Epithelial cell of esophagus (primary cell): ENCODE measurements around the gene FBLN1.

ENCODE experiments used
- DNase-seq: peaks from one replicate; pipeline ENCODE4 v3.0.0; 2010; ENCODE audit warnings: low read depth
- H3K4me3 ChIP-seq: 2 replicates; pipeline ENCODE4 v1.5.1; 2011; ENCODE audit warnings: mild to moderate bottlenecking, low read length, control low read depth
- CTCF ChIP-seq: IDR thresholded peaks from 2 replicates; pipeline ENCODE4 v1.5.1; 2011; ENCODE audit warnings: low read depth, mild to moderate bottlenecking, low read length, control low read depth, inconsistent platforms; ENCODE audit not compliant: insufficient read depth; ENCODE audit errors: missing control alignments

The FBLN1 gene

DNA sequence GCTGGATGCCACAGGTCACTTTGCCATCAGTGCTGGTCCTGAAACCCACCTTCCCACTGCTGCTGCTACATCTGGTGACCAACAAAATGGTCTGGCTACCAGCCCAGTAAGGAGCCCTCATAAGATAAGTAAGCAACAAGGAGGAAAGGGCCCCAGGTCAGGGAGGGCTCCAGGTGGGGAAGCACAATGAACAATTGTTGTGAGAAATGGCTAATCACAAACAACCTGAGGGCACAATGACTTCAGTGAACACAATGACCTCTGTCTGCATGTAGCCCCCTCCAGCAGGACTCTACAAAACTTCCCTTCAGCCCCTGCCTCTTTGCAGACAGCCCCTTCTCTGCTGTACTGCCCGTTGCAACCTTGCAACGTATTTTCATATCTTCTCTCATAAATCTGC lies 19.4 kb upstream of the FBLN1 start:
- no peak for TF ChIP-seq CTCF
- no peak for DNase-seq
- H3K4me3 ChIP-seq = no peak overlapping the region

- H3K4me3 ChIP-seq = no peak overlapping the region
- no peak for TF ChIP-seq CTCF
- DNase-seq = no peak
Observed at GRCh38 chr22:45483918-45484499, 18.7 kb upstream of the FBLN1 start.

- no peak for DNase-seq
- no peak for TF ChIP-seq CTCF
- no peak overlapping the region for H3K4me3 ChIP-seq
Observed at GRCh38 chr22:45484742-45485141, 17.9 kb upstream of the FBLN1 start.

DNA sequence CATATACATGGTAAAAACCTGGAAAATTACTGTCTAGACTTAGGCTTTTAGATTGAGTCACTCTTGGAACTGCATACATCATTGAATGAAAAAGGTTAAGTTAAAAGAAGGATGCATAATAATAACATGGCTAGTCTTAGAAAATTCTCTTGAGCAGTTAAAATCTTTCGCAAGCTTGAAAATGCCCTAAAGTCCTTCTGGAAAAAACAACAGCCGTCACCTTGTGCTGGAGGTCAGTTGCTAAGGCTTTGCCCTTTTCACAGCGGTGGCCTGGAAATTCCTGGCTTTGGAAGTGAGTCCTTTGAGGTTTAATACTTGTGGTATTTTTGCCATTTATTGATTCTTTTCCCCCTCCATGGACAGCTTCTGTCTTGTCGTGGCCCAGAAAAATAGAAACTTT lies 17.4 kb upstream of the FBLN1 start:
- DNase-seq = no peak
- no peak for TF ChIP-seq CTCF
- H3K4me3 ChIP-seq = no peak overlapping the region

DNA sequence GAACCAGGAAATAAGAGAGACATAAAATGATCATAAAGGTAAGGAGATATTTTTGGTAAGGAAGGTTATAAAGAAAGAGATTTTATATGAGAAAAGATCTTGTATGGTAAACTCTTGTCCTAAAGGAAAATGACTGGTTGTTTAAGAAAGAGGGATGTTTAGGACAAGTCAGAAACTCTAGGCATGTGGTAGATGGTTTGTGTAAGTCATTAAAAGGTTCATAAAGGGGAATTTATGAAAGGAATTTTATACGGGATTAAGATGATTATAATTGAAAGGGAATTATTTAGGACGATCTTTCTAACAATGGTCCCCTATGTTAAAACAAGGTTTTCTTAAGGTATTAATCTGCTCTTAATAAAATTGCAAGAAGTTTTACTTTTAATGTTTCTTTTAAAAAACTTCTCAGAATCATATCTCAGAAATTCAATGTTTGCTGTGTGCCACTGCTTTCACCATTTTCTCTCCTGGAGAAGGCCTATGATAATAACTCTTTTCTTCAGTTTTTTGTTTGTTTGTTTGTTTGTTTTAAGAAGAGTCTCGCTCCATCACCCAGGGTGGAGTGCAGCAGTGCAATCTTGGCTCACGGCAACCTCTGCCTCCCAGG lies 13.8 kb upstream of the FBLN1 start:
- H3K4me3 ChIP-seq = no peak overlapping the region
- TF ChIP-seq CTCF = no peak
- no peak for DNase-seq

DNA sequence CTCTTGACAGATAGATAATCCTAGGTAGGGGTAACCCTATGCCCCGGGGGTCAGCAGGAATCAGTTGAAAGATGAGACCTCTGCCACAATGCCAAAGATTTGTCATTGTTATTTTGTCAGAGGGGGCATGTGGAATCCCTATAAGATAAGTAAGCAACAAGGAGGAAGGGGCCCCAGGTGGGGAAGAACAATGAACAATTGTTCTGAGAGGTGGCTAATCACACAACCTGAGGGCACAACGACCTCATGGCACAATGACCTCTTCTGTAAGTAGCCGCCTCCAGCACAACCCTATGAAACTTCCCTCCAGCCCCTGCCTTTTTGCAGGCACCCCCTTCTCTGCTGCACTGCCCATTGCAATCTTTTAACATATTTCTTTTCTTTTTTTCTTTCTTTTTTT lies 11.8 kb upstream of the FBLN1 start:
- DNase-seq = no peak
- H3K4me3 ChIP-seq = no peak overlapping the region
- TF ChIP-seq CTCF = no peak

DNA sequence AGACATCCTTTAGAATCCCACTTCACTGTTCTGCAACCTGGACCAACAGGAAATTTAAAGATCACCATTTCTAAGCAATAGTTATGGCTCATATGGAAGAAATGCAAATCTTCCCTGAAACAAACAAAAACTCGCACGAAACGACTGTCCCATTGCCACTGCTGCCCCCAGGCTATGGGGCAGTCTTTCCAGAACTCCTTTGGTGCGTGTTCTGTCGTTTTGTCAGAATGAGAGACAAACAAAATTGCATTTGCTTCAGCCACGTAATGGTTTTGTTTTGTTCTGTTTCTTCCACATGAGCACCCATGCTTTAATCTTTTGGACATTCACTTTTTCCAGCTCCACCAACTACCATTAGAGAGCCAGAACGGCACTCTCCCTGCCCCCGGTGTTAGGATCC lies 10.8 kb upstream of the FBLN1 start:
- no peak overlapping the region for H3K4me3 ChIP-seq
- no peak for DNase-seq
- TF ChIP-seq CTCF = no peak
